ENCODE results near the gene CAAP1.
A peak's percentile ranks its signal among the peaks of the same experiment; 100 is the strongest.
"Not testable (repeated sequence)": the region's sequence is repeated elsewhere in the genome, so short reads cannot be mapped to it uniquely, and the experiment has no call there.

CAAP1 gene

GRCh38 chr9:26892251-26893029, at the start of gene CAAP1:
CAAP1 (minus strand) TSS chr9:26892802; CDS start chr9:26892715, 87 bp downstream.
- peak; percentile 81 to 89 for DNase-seq (ENCODE audit: low read depth in 1 of 2, low spot score in 1 of 2)

DNA sequence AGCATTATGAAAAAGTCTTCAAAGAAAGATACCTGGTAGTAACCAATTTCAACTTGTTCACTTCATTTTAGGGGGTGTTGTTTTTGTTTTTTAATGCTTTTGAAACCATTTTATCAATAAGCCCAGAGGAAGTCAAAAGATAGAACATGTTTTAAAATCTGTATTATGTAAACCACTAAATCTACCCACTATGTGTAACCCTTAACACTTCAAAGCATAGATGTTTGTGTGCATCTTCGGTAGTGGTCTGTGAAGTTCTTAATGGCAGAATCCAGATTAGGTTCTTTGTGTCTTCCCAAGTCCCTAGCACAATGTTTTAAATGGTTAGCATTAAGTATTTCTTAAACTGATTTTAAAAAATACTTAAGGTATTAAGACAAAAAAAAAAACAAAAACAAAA, 48.2 kb upstream of the CAAP1 start:
- DNase-seq (ENCODE audit: low read depth in 1 of 2, low spot score in 1 of 2) = no peak

DNA sequence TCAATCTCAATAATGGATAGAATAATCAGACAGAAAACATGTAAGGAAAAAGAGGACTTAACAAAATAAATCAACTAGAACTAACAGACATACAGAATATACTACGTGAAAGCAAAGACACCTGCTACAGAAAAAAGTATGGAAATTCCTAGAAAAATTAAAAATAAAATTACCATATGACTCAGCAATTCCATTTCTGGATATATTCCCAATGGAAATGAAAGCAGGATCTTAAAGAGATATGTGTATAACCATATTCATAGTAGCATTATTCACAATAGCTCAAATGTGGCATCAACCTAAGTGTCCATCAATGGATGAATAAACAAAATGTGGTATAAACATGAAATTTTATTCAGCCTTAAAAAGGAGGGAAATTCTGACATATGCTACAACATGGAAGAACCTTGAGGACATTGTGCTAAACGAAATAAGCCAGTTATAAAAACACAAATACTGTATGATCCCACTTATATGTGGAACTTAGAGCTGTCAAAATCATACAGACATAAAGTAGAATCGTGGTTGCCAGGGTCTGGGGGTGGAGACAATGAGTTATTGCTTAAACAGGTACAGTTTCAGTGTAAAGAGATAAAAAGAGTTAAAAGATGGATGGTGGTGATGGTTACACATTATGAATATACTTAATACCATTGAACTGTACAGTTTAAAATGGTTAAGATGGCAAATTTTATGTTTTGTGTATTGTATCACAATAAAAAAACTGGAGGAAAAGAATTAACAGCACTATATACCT, 47.5 kb upstream of the CAAP1 start:
- no peak for DNase-seq (ENCODE audit: low read depth in 1 of 2, low spot score in 1 of 2)

- no peak for DNase-seq (ENCODE audit: low read depth in 1 of 2, low spot score in 1 of 2)
These were observed 45.3 kb upstream of the CAAP1 start for GRCh38 chr9:26937816-26938371.

DNA sequence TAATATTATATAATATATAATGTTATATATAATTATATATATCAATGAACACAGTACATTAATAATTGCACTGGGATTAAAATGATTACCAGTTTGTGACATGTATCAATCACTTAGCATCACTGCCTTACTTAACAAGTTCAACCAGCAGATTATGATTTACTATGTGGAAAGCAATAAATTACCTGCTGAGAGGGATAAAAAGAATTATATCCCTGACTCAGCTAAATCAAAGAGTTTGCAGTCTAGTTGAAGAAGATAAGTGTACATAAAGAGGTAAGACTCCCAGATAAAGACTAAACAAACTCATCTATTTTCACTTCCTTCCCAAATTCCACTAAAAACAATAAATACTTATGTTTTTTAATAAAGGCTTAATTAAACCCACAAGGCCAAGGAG, 43.2 kb upstream of the CAAP1 start:
- no peak for DNase-seq (ENCODE audit: low read depth in 1 of 2, low spot score in 1 of 2)

DNA sequence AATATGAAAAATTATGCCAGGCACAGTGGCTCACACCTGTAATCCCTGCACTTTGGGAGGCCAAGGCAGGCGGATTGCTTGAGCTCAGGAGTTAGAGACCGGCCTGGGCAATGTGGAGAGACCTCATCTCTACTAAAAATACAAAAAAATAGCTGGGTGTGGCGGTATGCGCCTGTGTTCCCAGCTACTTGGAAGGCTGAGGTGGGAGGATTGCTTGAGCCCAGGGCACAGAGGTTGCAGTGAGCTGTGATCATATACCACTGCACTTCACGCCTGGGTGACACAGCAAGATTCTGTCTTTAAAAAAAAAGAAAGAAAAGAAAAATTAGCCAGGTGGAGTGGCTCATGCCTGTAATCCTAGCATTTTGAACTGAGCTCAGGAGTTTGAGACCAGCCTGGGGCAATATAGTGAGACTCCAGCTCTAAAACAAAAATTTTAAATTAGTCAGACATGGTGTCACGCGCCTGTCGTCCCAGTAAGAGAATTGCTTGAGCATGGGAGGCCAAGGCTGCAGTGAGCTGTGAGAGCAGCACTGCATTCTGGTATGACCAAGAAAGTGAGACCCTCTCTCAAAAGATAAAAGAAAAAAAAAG, 36.4 kb upstream of the CAAP1 start:
- no peak for DNase-seq (ENCODE audit: low read depth in 1 of 2, low spot score in 1 of 2)

DNA sequence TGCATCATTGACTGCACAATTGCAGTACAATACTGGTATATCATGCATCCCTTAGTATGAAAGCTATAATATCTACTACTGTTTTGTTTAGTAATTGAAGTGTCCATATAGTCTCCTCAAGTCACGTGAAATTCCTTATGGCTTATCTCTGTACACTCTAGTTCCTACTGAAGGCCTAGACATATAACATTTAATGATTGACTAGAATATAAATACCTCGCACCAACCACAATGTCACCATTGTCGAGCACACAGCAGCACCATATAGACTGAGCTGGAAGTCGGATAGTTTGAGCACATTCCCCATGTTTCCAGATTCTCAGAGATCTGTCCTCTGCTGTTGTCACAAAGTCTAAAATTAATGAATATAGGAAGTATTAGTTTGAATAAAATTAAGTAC, 33.0 kb upstream of the CAAP1 start:
- DNase-seq (ENCODE audit: low read depth in 1 of 2, low spot score in 1 of 2) = no peak

- no peak for DNase-seq (ENCODE audit: low read depth in 1 of 2, low spot score in 1 of 2)
These were observed 27.1 kb upstream of the CAAP1 start for GRCh38 chr9:26919698-26920097.

GRCh38 chr9:26913138-26913668, 20.6 kb upstream of the CAAP1 start:
- DNase-seq (ENCODE audit: low read depth in 1 of 2, low spot score in 1 of 2) = no peak

DNA sequence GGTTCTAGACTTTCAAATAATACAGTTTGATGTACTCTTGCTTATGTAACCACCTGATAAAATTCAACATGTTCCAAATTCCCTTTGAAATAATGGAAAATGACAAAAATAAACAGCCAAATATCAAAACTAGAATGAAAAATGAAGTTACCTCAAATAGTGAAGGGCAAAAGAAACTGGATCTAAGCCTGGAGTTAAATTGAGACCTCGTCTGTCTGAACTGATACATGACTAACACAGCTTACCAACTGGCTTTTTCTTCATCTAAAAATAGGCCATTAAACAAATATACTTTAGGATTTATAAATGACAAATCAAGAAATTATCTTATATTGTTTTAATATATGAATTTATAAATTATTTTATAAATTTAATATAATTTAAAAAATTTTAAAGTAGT, 12.1 kb upstream of the CAAP1 start:
- no peak for DNase-seq (ENCODE audit: low read depth in 1 of 2, low spot score in 1 of 2)

DNA sequence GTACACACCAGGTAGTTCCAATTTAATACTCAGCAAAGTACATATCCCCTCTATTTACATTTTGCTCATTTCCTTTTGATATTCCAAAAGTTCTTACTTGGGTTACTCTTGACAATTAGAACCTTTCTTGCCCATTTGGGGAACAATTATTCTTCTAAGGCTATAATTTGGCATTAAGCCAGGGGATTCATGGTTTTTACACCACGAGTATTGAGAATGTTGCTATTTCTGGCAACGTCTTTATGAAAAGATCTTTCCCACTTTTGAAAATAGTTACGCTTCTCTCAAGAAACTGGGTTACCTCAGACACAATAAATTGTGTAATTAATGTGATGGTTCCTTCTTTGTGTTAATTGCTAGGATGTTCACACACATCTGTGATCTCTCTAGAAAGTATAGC, 11.5 kb upstream of the CAAP1 start:
- DNase-seq (ENCODE audit: low read depth in 1 of 2, low spot score in 1 of 2) = no peak

DNA sequence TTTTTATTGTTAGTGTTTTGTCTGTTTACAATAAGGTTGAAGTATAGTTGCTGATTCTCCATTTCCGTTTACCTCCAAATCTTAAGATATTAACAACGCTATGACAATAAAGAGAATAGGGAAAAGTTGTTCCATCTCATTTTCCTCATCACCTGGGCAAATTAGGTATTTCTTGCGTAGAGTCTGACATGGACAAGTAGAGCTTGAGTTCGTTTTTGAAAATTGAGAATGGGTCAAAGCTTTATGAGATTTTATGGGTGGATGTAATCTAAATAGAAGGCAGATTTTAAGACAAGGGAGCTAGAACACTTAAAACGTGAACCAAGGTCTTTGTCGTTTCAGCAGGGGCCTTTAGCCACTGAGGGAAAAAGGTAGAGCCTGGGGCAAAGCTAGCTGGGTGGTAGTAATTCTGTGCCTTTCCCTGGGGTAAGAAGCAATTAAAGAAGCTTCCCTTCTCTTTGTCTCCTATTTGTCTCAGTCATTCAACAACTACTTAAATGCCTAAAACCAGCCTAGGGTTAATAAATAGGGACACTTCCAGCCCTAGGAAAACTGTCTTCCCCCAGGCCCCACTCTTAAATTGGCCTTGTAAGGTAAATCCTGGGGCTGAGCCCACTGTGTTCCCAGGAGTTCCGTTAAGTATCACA, 551 bp upstream of the CAAP1 start:
- DNase-seq (ENCODE audit: low read depth in 1 of 2, low spot score in 1 of 2) = no peak

GRCh38 chr9:26891726-26892125, 876 bp downstream of the CAAP1 start:
- DNase-seq (ENCODE audit: low read depth in 1 of 2, low spot score in 1 of 2) = no peak

DNA sequence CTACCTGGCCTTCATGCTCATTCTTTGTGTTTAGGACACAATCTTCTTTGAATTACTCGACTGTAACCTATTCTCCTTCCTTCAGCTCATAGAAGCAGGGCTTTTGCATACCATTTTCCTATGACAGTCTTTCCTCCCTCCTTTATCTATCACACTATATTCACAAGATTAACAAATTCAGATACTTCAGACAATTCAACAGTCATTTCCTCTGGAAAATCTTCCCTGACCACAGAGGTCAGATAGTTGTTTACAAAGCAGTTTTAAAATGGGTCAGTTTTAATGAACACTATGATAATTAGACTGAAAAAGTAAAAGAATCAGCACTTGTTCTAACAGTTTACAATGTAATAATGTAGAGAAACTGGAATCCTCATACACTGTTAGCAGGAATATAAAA, 4.3 kb downstream of the CAAP1 start:
- DNase-seq (ENCODE audit: low read depth in 1 of 2, low spot score in 1 of 2) = no peak

- no peak for DNase-seq (ENCODE audit: low read depth in 1 of 2, low spot score in 1 of 2)
These were observed 10.4 kb downstream of the CAAP1 start for GRCh38 chr9:26882154-26882553.

- no peak for DNase-seq (ENCODE audit: low read depth in 1 of 2, low spot score in 1 of 2)
These were observed 12.3 kb downstream of the CAAP1 start for GRCh38 chr9:26880262-26880661.

DNA sequence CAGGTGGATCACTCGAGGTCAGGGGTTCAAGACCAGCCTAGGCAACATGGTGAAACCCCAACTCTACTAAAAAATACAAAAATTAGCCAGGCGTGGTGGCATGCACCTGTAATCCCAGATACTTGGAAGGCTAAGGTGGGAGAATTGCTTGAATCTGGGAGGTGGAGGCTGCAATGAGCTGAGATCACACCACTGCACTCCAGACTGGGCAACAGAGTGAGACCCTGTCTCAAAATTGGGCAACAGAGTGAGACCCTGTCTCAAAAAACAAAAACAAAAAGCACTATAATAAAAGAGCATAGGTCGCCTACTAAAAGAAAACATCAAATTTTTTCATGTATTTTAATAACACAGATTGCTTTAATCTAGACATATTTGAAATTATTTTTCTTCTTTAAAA, 17.4 kb downstream of the CAAP1 start:
- not testable (repeated sequence) for DNase-seq (ENCODE audit: low read depth in 1 of 2, low spot score in 1 of 2)

- no peak for DNase-seq (ENCODE audit: low read depth in 1 of 2, low spot score in 1 of 2)
These were observed 22.3 kb downstream of the CAAP1 start for GRCh38 chr9:26870292-26870691.

DNA sequence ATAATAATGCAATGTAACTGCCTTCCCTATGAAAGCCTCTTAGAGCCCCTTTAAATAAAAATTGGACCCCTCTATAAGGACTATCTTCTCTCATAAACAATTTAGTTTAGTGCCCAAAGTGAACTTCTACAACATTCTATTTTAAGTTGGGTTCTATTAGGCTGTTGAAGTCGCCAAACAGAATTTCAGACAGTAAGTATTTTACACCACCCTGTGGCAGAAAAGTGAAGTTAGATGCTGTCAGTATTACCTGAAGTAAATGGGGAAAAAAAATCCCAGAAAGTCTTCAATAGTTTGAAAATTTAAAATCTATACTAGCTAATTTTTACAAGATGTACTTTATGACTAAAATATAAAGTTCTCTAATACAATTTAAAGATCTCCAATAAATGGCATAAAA, 29.5 kb downstream of the CAAP1 start:
- no peak for DNase-seq (ENCODE audit: low read depth in 1 of 2, low spot score in 1 of 2)

GRCh38 chr9:26856413-26857032, 36.1 kb downstream of the CAAP1 start:
- no peak for DNase-seq (ENCODE audit: low read depth in 1 of 2, low spot score in 1 of 2)

- no peak for DNase-seq (ENCODE audit: low read depth in 1 of 2, low spot score in 1 of 2)
These were observed 41.6 kb downstream of the CAAP1 start for GRCh38 chr9:26850995-26851394.

All from activated T-helper 1 cell treated with anti-CD3 and anti-CD28 coated beads, Interleukin-2, amount 50 U/mL, for 16 hours (primary cell).